Subcutaneous adipose tissue (tissue), 4 donors: Measurements from ENCODE around the gene JPT1. TPM values are rescaled to one million over a fixed set of nuclear protein-coding genes. Genes with fewer than 3 reads are reported as not detected.

Experiments used
- CTCF ChIP-seq: fragments of 450-650 bp; IDR thresholded peaks from one replicate; pipeline ENCODE4 v1.5.1; 2016; ENCODE audit warnings: low read depth, mild to moderate bottlenecking, control low read depth, antibody characterized with exemption, moderate library complexity
- total RNA-seq, 4 donors: library from RNA; depleted of rRNA; stranded (reverse); fragments of >200 nt; gene quantifications; one replicate each; pipeline ENCODE4 v1.1.0, GENCODE V29; 2016

The JPT1 gene
- total RNA-seq, 4 donors from 2014 or later = 18.7 to 41.1 (median 22.8) TPM

GRCh38 chr17:75118307-75118706 lies 36.0 kb downstream of the JPT1 start:
- TF ChIP-seq CTCF = no peak

GRCh38 chr17:75116737-75117136 lies 37.6 kb downstream of the JPT1 start:
- TF ChIP-seq CTCF = no peak

- no peak for TF ChIP-seq CTCF
Measured at GRCh38 chr17:75115555-75115954, 38.8 kb downstream of the JPT1 start.

GRCh38 chr17:75114552-75115314 lies 39.6 kb downstream of the JPT1 start:
- TF ChIP-seq CTCF = no peak

GRCh38 chr17:75113798-75114551 lies 40.3 kb downstream of the JPT1 start:
- TF ChIP-seq CTCF = no peak

- no peak for TF ChIP-seq CTCF
Measured at GRCh38 chr17:75111777-75112335, 42.5 kb downstream of the JPT1 start.

DNA sequence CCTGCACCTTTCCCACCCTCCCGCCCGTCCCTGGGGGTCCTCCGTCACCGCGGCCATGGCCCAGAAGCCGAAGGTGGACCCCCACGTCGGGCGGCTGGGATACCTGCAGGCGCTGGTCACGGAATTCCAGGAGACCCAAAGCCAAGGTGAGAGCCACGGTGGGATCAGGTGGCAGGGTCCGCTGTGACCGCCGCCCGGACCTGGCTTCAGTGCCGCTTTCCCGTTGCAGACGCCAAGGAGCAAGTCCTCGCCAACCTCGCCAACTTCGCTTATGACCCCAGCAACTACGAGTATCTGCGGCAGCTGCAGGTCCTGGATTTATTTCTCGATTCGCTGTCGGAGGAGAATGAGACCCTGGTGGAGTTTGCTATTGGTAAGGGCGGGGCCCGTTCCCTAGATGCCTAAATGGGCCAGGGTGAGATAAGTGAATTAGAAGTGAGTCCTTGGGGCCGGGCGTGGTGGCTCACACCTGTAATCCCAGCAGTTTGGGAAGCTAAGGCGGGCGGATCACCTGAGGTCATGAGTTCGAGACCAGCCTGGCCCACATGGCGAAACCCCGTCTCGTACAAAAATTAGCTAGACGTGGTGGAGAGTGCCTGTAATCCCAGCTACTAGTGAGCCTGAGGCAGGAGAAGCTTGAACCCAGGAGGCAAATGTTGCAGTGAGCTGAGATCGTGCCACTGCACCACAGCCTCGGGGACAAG lies 43.9 kb downstream of the JPT1 start:
- no peak for TF ChIP-seq CTCF
